WI38 (cell line): ENCODE results near the gene ERP27.

Experiments used
- H3K4me3 ChIP-seq: 2 replicates; pipeline ENCODE4 v1.5.1; 2011; ENCODE audit warnings: low read depth, mild to moderate bottlenecking, control low read depth, low read length
- TF ChIP-seq, protein P1 (sequence below): IDR thresholded peaks from 2 replicates; pipeline ENCODE4 v1.5.1; 2012; ENCODE audit warnings: low read depth, mild to moderate bottlenecking, control low read depth, low read length

ERP27 gene

DNA sequence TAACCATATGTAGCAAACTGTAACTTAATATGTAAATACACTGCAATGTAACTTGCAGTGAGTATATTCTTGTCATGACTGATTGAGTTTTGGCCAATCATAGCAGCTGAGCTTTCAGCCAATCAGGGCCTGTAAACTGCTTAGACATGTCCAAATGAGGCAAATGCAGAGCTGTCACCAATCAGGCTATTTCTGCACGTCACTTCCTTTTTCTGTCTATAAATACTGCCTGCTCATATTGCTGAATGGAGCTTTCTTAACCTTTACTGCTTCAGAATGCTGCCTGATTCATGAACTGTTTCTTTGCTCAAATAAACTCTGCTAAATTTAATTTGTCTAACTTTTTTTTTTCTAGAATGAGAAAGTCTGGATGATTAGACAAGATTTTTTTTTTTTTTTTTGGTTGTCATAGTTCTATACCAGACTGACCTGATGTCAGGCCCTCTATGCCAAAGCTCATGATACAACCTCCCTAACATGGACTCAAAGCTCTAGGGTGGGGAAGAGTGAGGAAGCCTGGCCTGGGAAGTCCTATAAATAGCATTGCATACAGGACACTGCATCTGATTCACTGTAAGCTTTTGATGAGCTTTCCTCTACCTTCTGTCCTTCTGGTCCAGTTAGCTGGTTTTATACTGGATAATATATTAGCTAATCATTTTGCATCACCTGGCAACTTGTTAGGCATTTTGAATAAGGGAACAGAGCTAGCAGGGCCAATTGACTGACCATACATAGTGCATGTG lies 64.7 kb downstream of the ERP27 start:
- TF ChIP-seq, protein P1, sequence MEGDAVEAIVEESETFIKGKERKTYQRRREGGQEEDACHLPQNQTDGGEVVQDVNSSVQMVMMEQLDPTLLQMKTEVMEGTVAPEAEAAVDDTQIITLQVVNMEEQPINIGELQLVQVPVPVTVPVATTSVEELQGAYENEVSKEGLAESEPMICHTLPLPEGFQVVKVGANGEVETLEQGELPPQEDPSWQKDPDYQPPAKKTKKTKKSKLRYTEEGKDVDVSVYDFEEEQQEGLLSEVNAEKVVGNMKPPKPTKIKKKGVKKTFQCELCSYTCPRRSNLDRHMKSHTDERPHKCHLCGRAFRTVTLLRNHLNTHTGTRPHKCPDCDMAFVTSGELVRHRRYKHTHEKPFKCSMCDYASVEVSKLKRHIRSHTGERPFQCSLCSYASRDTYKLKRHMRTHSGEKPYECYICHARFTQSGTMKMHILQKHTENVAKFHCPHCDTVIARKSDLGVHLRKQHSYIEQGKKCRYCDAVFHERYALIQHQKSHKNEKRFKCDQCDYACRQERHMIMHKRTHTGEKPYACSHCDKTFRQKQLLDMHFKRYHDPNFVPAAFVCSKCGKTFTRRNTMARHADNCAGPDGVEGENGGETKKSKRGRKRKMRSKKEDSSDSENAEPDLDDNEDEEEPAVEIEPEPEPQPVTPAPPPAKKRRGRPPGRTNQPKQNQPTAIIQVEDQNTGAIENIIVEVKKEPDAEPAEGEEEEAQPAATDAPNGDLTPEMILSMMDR, result no peak
- no peak overlapping the region for H3K4me3 ChIP-seq

DNA sequence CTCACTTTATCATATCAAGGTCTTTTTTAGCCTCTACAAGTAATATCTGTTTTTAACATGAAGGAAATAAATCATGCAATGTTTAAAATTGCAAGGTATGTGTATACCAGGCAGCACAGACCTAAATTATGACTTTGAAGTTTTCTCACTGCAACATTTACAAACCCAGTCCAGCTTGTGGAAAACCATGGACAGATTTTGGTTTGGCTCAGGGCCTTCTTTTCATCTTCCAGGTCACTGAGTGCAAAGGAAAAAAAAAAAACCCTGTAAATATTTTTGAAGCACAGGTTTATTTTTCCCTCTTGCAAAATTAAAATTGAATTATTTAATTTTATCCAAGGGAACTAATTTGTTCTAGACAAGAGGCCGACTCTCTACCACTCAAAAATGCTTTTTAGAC lies 66.5 kb downstream of the ERP27 start:
- TF ChIP-seq, protein P1, result no peak
- H3K4me3 ChIP-seq, result no peak overlapping the region

DNA sequence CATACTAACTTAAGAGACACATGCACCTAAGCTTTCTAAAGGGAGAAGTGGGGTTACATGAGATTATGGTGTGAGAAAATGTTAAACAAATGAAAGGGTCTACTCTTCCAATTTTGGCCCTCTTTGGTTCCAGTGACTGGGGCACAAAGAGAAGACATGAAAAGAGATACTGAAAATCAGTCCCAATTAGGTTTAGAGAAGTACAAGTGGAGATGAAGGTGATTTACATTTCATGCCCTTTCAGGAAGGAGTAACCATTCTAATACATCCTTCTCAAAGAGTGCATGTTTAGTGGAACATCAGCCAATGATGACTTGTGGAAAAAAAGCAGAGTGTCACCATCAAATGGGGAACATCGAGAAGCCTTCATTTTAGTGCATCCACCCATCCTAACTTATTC lies 67.1 kb downstream of the ERP27 start:
- TF ChIP-seq, protein P1, result no peak
- no peak overlapping the region for H3K4me3 ChIP-seq

DNA sequence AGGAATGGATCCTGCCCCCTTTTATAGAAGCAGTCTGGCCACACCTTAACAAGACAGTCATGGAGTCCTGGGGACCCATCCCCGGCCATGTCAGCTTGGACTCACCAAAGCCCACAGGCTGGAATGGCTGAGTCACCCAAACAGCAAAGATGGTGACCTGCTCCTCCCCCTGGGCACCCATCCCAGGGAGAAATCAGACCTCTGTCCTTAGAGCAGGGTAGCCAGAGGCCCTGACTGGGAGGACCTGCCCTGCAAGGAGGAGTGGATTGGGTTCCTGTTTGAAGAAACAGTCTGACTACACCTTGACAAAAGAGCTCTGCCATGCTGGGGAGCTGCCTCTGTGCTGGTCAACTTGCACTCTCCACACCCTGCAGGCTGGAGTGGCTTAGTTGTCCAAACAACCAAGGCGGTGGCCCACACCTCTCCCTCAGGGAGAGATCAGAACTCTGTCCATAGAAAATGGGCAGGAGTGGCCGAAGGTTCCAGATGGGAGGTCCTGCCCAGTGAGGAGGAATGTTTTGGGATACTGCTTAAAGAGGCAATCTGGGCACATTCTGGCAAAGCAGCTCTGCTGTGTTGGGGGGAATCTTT lies 69.3 kb downstream of the ERP27 start:
- TF ChIP-seq, protein P1, result no peak
- no peak overlapping the region for H3K4me3 ChIP-seq
